GM13977 (cell line): Measurements from ENCODE around the gene CNGB1.

Experiments
- DNase-seq: peaks from one replicate; pipeline ENCODE4 v3.0.0; 2012; ENCODE audit warnings: low spot score
- in situ Hi-C: fragments of 300-500 bp; cut with MboI; formaldehyde crosslinking; loops from one replicate; pipeline ENCODE4 v1.12.0; 2022; ENCODE audit warnings: low sequenced_read_pairs, low pct_unique_long_range_greater_than_20kb, mixed read lengths, inconsistent platforms; ENCODE audit not compliant: unreplicated experiment
- TF ChIP-seq, protein P1 (sequence below): IDR thresholded peaks from 2 replicates; pipeline ENCODE4 v1.5.1; 2012; ENCODE audit warnings: mild to moderate bottlenecking, control low read depth; ENCODE audit not compliant: insufficient read depth; ENCODE audit errors: extremely low read depth, missing control alignments

The CNGB1 gene

DNA sequence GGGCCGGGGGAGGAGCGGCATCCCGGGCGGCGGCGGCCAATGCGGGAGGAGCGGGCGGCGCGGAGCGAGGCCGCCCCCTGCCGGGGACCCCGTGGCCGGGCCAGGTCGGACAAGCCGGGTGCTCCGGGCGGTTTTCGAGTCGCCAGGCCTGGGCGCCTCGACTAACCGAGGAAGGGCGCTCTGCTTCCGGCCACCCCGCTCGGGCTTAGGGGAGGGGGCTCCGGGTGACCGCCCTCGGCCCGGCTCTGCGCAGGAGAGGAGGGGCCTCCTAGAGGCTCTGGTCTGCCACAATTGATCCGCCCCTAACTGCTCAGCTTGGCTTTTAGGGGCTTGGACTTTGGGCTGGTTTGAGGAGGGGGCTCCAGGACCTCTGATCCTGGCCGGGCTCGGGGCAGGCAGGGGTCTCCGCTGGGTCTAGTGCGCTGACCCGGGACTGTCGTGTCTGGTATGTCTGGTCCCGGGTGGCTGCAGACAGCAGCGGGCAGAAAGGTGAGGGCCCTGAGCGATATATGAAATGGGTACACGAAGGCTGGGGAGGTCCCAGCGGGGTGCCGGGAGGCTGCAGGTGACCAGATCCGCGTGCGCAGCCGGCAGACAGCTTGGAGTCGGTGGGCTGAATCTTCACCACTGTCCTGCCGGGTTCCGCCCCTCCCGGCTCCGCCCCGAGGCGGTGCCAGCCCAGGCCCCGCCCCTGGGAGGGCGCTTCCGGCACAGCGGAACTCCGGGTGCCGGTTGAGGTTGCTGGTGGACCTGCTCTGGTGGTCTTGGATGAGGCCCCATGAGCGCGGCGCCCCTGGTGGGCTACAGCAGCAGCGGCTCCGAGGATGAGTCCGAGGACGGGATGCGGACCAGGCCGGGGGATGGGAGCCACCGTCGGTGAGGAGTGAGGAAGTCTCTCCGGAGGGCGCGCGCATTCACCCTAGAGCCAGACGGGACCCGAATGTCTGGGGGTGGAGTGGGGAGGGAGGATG is 30.1 kb upstream of the CNGB1 start, which contains the start of gene USB1:
Gene USB1, plus strand, starts transcription at position 702 of the 971 bp plus-strand sequence. Its CDS starts 77 bp downstream, at position 779.
- TF ChIP-seq, protein P1, sequence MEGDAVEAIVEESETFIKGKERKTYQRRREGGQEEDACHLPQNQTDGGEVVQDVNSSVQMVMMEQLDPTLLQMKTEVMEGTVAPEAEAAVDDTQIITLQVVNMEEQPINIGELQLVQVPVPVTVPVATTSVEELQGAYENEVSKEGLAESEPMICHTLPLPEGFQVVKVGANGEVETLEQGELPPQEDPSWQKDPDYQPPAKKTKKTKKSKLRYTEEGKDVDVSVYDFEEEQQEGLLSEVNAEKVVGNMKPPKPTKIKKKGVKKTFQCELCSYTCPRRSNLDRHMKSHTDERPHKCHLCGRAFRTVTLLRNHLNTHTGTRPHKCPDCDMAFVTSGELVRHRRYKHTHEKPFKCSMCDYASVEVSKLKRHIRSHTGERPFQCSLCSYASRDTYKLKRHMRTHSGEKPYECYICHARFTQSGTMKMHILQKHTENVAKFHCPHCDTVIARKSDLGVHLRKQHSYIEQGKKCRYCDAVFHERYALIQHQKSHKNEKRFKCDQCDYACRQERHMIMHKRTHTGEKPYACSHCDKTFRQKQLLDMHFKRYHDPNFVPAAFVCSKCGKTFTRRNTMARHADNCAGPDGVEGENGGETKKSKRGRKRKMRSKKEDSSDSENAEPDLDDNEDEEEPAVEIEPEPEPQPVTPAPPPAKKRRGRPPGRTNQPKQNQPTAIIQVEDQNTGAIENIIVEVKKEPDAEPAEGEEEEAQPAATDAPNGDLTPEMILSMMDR: peak; percentile 79
- in situ Hi-C loops: loop anchor here (10.0 to 25.0 kb wide), 2 partner anchors 106 to 311 kb away; no protein-coding TSS in a partner anchor
- DNase-seq: peak; percentile 99

DNA sequence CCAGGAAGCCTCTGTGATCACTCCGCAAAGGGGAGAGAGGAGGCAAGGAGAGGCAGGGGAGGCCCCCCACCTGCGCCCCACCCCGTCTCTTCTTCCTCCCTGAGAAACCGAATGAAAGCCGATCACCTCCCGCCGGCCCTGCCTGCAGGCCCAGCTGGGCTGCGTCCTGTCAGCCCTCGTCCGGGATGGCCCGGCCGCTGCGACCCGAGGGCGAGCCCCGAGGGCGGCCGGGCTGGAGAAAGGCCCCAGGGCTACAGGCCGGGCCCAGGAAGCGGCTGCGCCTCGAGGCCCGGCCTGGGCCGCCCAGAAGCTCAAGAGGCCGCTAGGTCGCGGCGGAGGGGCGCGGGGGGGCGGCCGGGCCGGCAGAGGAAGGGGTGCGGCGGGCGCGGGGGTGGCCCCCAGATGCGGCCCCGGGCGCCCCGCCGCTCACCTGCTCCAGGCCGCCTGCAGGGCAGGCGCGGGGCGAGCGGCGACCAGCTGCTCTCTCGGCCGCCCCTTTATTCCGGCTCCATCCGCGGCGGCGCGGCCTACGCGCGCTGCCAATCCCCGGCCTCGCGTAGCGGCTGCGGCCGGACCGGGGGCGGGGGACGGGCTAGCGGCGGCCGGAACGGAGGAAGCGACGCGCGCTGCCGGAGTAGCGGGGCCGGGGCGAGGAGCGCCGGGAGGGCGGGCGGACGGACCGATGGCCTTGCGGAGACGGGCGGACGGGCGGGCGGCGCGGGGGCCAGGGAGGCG is 29.2 kb upstream of the CNGB1 start, which contains the start of gene ZNF319:
Gene ZNF319, minus strand, starts transcription at position 702 of the 735 bp plus-strand sequence. CDS start 2,407 bp downstream, outside the sequence.
- TF ChIP-seq, protein P1: no peak
- no peak for DNase-seq
- in situ Hi-C loops: loop anchor here (10.0 to 25.0 kb wide), 2 partner anchors 105 to 312 kb away; no protein-coding TSS in a partner anchor

DNA sequence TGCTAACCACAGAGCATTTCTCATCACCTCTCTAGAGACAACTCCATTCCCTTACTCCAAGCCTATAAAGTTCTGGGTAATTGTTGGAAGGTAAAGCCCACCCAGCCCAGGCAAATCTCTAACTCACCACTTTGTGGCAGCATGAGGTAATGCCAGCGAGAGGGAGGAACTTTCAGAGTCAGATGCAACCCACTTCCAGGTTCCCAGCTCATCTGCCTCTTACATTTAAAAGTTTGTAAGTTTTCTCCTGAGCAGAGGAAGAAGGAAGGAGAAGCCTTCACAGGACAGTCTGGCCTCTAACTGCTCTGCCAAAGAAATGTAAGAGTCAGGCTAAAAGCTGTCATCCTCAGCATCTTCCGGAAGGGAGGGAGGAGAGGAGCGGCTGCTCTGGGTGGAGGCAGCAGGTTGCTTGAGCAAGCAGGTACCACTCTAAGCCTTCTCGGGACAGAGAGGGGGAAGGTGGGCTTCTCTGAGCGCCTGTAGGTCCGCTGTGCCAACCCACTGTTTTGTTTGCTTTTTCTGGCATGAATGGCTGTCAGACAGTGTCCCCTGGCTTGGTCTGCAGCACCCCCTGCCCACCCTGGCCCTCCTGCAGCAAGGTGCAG is 28.5 kb upstream of the CNGB1 start:
- TF ChIP-seq, protein P1: no peak

DNA sequence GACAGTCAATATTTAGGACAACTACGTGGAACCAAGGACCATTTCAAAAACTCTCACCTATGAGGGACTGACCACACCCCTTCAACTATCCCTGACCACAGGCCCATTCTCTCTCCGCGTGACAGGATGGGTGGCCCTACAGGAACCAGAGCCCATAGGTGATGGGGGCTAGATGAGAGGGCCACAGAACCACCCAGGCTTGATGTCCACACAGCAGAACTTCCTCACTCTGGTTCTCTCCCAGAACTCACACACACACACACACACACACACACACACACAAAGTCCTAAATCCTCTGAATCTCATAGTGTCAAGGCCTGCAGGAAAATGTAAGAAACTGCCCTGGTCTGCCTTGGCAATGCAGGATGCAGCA is 28.1 kb upstream of the CNGB1 start:
- in situ Hi-C loops: no loop called here
- no peak for DNase-seq
- TF ChIP-seq, protein P1: no peak

More for the DNA sequence above, 28.5 kb upstream of the CNGB1 start:
- DNase-seq: peak; percentile 55
- in situ Hi-C loops: no loop called here

DNA sequence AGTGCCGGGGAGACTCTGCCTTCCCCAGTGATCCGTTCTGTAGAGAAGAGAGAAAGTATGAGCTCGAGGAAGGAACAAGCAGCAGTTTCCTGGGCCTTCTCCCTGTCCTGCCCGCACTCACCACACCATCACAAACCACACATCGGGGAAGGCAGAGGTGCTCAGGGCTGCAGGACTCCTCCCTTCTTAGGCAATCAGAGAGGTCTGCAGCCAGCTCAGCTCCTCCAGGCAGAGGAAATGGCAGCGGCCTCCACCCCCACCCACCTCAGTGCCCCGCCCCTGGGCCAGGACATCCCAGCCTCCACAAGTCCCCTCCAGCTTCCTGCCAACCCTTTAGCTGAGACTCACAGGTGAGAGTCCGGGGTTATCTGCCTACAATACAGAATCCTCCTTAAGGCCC is 27.6 kb upstream of the CNGB1 start:
- in situ Hi-C loops: no loop called here
- no peak for DNase-seq
- TF ChIP-seq, protein P1: no peak

DNA sequence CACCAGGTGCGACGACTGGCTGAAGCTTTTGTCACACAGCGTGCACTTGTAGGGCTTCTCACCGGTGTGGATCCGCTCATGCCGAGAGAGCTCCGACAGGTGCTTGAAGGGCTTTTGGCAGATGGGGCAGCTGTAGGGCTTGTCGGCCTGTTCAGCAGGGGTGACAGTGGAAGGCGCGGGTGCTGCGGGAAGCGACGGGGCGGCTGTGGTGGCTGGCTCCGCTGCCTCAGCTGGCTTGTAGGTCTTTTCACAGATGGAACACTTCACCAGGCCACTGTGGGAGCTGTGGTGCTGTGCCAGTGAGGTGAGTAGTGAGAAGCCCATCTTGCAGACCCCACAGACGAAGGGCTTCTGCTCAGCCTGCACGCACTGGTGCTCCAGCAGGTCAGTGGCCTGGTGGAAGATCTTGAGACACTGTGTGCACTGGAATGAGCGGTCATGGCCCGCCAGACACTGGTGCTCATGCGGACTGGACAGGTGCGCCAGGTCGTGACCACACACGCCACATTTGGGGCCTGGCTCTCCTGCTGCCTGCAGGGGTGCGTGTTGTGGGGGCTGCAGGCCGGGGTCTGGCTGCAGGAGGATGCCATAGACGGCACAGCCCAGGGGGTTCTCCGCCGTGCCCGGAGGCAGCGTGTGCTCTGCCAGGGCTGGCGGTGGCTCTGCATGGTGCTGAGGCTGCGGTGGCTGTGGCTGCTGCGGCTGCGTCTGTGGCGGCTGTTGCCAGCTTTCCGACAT is 26.8 kb upstream of the CNGB1 start:
- TF ChIP-seq, protein P1: no peak
- in situ Hi-C loops: no loop called here
- DNase-seq: no peak
